ENCODE data around the gene C19orf67.

DNA sequence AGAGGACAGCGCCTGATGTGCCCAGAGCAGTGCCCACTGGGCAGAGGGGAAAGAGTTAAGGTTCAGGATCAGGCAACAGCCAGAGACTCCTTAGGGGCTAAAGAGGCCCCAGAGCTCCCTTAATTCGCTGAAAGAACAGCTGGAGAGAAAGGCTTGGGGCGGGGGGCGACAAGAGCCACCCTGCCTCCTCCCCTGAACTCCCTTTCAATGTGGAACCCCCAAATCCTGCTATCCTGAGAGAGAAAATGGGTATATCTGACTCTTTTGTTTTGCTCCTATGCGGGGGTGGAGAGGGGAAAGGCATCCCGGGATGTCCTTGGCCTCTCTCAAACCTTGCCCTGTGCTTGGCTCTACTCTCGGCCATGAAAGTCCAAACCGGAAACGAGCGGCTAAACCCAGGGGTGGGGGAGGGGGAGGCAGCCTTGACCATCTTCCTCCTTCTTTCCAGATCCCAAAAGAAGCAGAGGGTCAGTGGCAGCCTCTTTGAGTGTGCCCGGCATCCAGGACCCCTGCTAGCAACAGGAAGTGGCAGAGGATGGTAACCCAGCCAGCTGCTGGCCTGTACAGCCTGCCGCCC lies 27.3 kb upstream of the C19orf67 start:
- TF ChIP-seq, protein P1, sequence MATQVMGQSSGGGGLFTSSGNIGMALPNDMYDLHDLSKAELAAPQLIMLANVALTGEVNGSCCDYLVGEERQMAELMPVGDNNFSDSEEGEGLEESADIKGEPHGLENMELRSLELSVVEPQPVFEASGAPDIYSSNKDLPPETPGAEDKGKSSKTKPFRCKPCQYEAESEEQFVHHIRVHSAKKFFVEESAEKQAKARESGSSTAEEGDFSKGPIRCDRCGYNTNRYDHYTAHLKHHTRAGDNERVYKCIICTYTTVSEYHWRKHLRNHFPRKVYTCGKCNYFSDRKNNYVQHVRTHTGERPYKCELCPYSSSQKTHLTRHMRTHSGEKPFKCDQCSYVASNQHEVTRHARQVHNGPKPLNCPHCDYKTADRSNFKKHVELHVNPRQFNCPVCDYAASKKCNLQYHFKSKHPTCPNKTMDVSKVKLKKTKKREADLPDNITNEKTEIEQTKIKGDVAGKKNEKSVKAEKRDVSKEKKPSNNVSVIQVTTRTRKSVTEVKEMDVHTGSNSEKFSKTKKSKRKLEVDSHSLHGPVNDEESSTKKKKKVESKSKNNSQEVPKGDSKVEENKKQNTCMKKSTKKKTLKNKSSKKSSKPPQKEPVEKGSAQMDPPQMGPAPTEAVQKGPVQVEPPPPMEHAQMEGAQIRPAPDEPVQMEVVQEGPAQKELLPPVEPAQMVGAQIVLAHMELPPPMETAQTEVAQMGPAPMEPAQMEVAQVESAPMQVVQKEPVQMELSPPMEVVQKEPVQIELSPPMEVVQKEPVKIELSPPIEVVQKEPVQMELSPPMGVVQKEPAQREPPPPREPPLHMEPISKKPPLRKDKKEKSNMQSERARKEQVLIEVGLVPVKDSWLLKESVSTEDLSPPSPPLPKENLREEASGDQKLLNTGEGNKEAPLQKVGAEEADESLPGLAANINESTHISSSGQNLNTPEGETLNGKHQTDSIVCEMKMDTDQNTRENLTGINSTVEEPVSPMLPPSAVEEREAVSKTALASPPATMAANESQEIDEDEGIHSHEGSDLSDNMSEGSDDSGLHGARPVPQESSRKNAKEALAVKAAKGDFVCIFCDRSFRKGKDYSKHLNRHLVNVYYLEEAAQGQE (IDR thresholded peaks at IDR 0.05; ENCODE audit: insufficient read depth in 1 of 2, low read depth in 2 of 2, low read length in 1 of 2), result no peak
- TF ChIP-seq, protein P2, sequence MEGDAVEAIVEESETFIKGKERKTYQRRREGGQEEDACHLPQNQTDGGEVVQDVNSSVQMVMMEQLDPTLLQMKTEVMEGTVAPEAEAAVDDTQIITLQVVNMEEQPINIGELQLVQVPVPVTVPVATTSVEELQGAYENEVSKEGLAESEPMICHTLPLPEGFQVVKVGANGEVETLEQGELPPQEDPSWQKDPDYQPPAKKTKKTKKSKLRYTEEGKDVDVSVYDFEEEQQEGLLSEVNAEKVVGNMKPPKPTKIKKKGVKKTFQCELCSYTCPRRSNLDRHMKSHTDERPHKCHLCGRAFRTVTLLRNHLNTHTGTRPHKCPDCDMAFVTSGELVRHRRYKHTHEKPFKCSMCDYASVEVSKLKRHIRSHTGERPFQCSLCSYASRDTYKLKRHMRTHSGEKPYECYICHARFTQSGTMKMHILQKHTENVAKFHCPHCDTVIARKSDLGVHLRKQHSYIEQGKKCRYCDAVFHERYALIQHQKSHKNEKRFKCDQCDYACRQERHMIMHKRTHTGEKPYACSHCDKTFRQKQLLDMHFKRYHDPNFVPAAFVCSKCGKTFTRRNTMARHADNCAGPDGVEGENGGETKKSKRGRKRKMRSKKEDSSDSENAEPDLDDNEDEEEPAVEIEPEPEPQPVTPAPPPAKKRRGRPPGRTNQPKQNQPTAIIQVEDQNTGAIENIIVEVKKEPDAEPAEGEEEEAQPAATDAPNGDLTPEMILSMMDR (IDR thresholded peaks at IDR 0.05), result no peak

All from Panc1 (cell line).